Renal cortical epithelial cell (primary cell): Measurements from ENCODE around the gene KCNJ6. TPM values are rescaled to one million over a fixed set of nuclear protein-coding genes. Genes with fewer than 3 reads are reported as not detected.

Experiments used
- DNase-seq: peaks from one replicate; pipeline ENCODE4 v3.0.0-alpha.2; 2011; ENCODE audit warnings: low read depth
- total RNA-seq: library from RNA; depleted of rRNA; stranded (reverse); fragments of >200 nt; gene quantifications from 2 replicates; pipeline ENCODE4 v1.2.3, GENCODE V29; 2014

KCNJ6 gene
- total RNA-seq, 1 donor from 2014 or later: 0.05 TPM

DNA sequence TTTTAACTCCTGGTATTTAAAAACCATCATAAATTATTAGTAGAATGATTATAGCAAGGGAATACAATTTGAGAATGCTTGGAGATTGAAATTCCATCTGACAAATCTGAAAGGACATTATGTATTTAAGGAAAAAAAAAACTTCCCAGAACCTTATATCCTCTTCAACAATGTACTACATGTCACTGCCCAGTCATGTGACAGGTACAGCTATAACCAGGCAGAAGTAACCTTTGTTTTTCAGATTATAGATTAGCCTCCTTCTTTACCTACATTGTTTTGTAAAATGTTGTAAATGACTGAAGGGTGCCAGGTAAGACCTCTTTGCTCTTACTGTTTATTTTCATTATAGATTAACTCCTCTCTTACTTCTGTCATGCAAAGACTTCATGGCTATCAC is 96.9 kb downstream of the KCNJ6 start:
- no peak for DNase-seq

GRCh38 chr21:37817242-37817641 is 99.0 kb downstream of the KCNJ6 start:
- DNase-seq: no peak

GRCh38 chr21:37815893-37816292 is 100.4 kb downstream of the KCNJ6 start:
- no peak for DNase-seq

DNA sequence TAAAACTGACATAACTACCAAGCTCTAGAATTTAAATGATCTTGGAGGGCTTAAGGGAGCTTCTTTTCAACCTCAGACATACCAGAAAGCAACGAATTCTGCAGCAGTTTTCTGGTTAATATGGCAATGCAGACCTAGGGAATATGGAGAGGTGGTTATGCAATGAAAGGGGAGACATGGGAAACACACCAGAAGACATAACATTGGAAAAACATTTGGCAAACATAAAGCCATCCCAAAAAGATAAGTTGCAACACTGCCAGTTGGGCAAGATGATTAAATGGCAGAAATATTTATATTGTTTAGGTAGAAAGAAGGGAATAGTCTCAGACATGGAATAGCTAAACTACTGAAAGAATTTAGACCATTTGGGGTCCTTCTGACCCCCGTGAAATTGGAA is 104.5 kb downstream of the KCNJ6 start:
- DNase-seq: no peak

GRCh38 chr21:37808261-37808660 is 108.0 kb downstream of the KCNJ6 start:
- DNase-seq: no peak

GRCh38 chr21:37805266-37805665 is 111.0 kb downstream of the KCNJ6 start:
- no peak for DNase-seq

DNA sequence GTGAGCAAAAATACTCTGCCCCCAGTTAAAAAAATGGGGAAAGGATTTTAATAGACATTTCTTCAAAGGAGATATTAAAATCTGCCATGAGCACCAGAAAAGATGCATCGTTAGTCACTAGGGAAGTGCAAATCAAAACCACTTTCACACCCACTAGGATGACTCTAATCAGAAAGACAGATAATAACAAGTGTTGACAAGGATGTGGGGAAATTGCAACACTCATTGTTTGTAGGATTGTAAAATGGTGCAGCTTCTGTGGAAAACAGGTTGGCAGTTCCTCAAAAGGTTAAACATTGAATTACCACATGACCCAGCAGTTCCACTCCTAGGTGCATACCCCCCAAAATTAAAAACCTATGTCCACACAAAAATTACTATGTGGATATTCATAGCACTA is 112.3 kb downstream of the KCNJ6 start:
- no peak for DNase-seq

DNA sequence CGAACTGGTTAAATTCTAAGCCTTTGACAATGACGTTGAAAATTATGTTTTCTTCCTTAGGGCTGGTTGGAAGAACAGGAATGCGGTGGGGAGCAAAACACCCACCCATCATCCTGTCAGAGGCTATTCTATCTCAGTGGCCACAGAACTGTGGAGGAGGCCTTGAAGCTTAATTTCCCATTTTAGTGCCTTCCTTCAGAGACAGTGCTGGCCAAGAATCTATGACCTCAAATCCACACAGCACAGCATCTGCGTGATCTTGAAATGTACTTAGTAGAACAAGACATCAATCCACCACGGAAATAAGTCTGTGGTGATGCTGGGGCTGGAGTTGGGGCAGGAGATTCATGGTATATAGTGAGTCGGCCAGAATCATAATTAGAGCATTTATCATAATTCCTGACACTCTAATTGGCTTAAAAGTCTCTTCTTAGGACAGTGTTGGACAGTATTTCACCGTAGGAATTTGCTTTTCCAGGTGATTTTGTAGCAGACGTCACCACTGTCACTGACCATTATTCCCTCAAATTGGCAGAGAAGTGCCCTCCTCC is 113.1 kb downstream of the KCNJ6 start:
- no peak for DNase-seq

DNA sequence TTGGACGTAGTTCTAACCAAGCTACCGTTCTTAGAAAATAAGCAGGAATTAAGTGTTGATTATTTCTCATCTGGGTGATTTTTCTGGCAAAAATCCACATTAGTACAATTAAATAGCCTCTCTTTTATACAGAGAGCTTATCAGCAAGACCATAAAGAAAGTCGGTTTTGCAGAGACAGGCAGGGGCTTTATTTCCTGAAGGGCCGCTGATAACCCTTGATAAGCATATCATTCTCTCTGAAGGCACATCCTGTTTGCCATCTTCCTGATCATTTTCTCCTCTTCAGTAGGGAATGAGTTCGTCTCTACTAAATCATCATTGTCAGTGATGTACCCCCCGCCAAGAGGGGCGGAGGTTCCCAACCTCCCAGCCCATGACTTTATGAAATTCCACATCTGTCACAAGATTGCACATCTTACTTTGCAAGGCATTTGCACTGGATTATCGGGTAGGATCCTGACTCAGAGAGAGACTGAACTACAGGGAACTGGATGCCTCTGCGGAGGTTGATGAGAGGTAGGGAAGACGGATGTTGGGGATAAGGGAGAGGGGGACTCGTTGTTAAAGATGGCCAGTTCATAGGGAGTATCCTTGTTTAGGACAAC is 115.7 kb downstream of the KCNJ6 start:
- no peak for DNase-seq

DNA sequence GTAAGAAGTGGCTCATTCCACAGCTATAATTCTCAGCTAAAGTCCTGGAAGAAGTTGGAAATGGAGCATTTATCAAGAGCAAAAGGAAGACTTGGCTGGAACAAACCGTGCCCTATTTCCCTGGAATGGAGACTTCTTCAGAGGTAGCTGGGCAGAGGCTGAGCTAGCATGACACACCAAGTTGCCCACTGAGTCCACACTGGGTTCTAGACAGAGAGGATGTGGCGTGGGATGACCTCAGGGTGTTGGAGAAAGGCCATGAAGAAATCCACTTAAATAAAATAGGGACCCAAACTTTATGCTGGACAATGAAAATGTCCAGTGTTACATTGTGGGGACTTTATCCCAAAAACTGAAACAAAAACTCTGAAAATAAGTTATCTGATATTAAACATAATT is 116.2 kb downstream of the KCNJ6 start:
- DNase-seq: no peak

GRCh38 chr21:37799211-37800056 is 116.8 kb downstream of the KCNJ6 start:
- DNase-seq: peak; percentile 19

DNA sequence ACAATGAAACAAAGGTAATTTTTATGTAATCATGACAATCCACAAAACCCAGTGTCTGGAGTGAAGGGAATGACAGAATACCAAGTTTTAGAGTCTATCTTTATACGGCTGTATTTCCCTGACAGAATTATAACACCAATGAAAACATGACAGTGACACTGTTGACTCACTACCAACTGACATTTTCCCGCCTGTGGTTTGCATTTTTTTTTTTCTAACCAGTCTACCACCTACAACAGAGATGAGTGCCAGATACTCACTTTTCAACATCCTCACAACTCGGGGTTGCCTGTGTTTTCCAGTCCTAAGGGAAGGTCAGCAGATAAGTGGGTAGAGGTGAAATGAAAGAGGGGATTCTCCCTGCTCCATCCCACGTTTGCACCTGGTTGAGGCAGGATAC is 118.9 kb downstream of the KCNJ6 start:
- DNase-seq: no peak

- no peak for DNase-seq
These were observed 120.2 kb downstream of the KCNJ6 start for GRCh38 chr21:37796011-37796410.

DNA sequence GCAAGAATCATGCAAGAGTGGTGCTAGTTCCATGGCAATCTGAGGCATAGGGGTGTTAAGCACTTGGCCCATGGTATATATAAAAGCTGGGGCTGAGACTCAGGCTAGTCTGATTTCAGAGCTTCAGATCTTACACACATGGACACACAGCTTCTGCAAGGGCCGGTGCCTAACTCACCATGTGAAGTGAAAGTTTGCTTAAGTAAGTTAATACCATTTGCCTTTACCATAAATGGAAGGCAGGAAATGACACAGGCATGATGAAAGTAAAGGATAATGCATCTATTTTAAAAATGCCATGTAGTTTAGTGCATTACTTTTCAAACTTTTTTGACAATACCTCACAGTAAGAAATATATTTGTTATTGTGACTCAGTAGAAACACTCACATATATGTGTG is 122.6 kb downstream of the KCNJ6 start:
- DNase-seq: no peak

- no peak for DNase-seq
These were observed 124.2 kb downstream of the KCNJ6 start for GRCh38 chr21:37792046-37792445.

DNA sequence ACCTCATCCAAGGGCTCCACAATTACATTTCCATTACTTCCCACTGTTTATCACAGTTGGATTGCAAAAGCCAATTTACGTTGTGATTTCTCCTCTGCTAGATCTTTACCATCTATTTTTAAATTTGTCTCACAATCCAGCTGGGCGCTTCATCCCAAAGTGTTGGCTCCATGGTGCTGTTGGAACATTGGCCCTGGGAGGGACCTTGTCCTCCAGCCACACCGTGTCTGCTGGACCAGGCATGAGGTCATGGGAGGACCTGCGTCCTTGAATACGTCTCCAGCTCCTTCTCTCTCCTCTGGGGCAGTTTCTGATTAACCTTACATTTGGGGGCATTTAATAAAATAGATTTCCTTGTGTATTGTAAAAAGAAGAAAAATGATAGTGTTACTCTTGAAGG is 125.4 kb downstream of the KCNJ6 start:
- DNase-seq: no peak

GRCh38 chr21:37788503-37788902 is 127.8 kb downstream of the KCNJ6 start:
- DNase-seq: no peak

- DNase-seq: peak; percentile 89
These were observed 128.8 kb downstream of the KCNJ6 start for GRCh38 chr21:37787456-37787855.

DNA sequence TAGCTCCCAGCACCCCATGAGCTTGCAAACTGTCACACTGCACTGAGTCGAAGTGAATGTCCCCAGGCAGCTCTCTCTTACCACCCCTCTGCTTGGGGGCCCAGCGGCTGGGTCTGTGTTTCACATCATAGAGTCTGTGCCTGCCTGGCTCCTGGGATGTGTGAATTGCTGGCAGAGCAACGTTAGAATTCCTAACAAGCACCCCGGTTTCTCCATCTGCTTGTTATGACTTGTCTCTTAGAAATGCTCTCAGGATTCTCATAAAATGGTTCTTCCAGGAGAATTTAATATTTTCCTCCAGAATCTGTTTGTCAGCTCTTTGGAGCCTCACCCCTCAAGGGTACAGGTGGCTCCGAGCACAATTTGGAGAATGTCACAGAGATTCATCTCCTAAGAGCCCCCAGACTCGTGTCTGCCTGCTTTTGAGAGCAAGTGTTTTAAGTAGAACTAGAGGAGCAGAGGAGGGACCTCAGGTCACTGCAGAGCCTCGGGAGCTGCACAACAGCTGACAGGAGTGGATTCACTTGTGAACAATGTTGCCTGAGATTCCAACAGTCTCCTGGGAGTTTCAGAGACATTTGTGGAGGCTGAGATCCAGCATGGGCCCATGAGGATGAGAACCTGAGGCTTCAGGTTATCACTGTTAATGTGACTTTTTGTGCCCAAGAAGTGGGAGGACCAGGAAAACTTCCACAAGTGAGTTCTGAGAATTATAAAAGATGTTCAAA is 131.5 kb downstream of the KCNJ6 start:
- DNase-seq: no peak

- no peak for DNase-seq
These were observed 133.2 kb downstream of the KCNJ6 start for GRCh38 chr21:37783016-37783415.

GRCh38 chr21:37780991-37781983 is 135.0 kb downstream of the KCNJ6 start:
- no peak for DNase-seq
